Smooth muscle cell (in vitro differentiated cells): ENCODE results near the gene DUSP19. TPM values are rescaled to one million over a fixed set of nuclear protein-coding genes. Genes with fewer than 3 reads are reported as not detected.

Experiments
- DNase-seq: peaks from one replicate; lab custom pipeline; 2025; ENCODE audit not compliant: unreplicated experiment; lab: John Stamatoyannopoulos, UW
- H2AFZ ChIP-seq: fragments of 200-600 bp; sonication (generic); 2 replicates; pipeline ENCODE4 v1.6.0; 2016; ENCODE audit warnings: antibody characterized with exemption, low read depth, mild to moderate bottlenecking
- H3F3A ChIP-seq: fragments of 200-600 bp; sonication (generic); 2 replicates; pipeline ENCODE4 v1.6.0; 2017; ENCODE audit warnings: antibody characterized with exemption, low read depth
- H3K27ac ChIP-seq: fragments of 200-600 bp; sonication (generic); 2 replicates; pipeline ENCODE4 v1.5.1; 2016; ENCODE audit warnings: low read depth, mild to moderate bottlenecking
- H3K27me3 ChIP-seq: fragments of 200-600 bp; sonication (generic); 2 replicates; pipeline ENCODE4 v1.6.1; 2016; ENCODE audit warnings: low read depth, mild to moderate bottlenecking
- H3K36me3 ChIP-seq: fragments of 200-600 bp; sonication (generic); 2 replicates; pipeline ENCODE4 v1.5.1; 2016; ENCODE audit warnings: low read depth
- H3K4me1 ChIP-seq: fragments of 200-600 bp; sonication (generic); 2 replicates; pipeline ENCODE4 v1.5.1; 2016; ENCODE audit warnings: low read depth
- H3K4me2 ChIP-seq: fragments of 200-600 bp; sonication (generic); 2 replicates; pipeline ENCODE4 v1.6.0; 2016; ENCODE audit warnings: mild to moderate bottlenecking
- H3K4me3 ChIP-seq: fragments of 200-600 bp; sonication (generic); 2 replicates; pipeline ENCODE4 v1.5.1; 2016; ENCODE audit warnings: mild to moderate bottlenecking
- H3K79me2 ChIP-seq: fragments of 200-600 bp; sonication (generic); 2 replicates; pipeline ENCODE4 v1.6.0; 2016; ENCODE audit warnings: low read depth, mild to moderate bottlenecking
- H3K9ac ChIP-seq: fragments of 200-600 bp; sonication (generic); 2 replicates; pipeline ENCODE4 v1.6.0; 2016; ENCODE audit warnings: low read depth
- H3K9me3 ChIP-seq: fragments of 200-600 bp; sonication (generic); replicated peaks from 2 replicates; pipeline ENCODE4 v1.5.1; 2016; ENCODE audit warnings: low read depth
- H4K20me1 ChIP-seq: fragments of 200-600 bp; sonication (generic); 2 replicates; pipeline ENCODE4 v1.6.0; 2016; ENCODE audit warnings: low read depth
- WGBS: methylation state at CpG from one replicate; pipeline ENCODE4 v1.1.7; 2016; ENCODE audit warnings: low lambda C conversion rate; 5-methylcytosine and 5-hydroxymethylcytosine counted together
- polyA plus RNA-seq: library from polyadenylated mRNA; unstranded; fragments of >200 nt; fragmentation: Nextera tagmentation; extraction: Ambion mirVana; gene quantifications from 2 replicates; pipeline ENCODE4 v1.2.1, GENCODE V29; 2016
- total RNA-seq: library from RNA; depleted of rRNA; stranded (reverse); fragments of >200 nt; gene quantifications from 2 replicates; pipeline ENCODE4 v1.2.3, GENCODE V29; 2014
- TF ChIP-seq, protein P1 (sequence below): fragments of 200-600 bp; sonication (generic); IDR thresholded peaks from 2 replicates; pipeline ENCODE4 v1.5.1; 2017; ENCODE audit warnings: borderline replicate concordance, mild to moderate bottlenecking, antibody characterized with exemption; ENCODE audit not compliant: insufficient read depth, poor library complexity, severe bottlenecking

Gene DUSP19
- total RNA-seq (1.2 and 1.3 TPM in 2 replicates), polyA plus RNA-seq (0.47 and 0.70 TPM in 2 replicates)

DNA sequence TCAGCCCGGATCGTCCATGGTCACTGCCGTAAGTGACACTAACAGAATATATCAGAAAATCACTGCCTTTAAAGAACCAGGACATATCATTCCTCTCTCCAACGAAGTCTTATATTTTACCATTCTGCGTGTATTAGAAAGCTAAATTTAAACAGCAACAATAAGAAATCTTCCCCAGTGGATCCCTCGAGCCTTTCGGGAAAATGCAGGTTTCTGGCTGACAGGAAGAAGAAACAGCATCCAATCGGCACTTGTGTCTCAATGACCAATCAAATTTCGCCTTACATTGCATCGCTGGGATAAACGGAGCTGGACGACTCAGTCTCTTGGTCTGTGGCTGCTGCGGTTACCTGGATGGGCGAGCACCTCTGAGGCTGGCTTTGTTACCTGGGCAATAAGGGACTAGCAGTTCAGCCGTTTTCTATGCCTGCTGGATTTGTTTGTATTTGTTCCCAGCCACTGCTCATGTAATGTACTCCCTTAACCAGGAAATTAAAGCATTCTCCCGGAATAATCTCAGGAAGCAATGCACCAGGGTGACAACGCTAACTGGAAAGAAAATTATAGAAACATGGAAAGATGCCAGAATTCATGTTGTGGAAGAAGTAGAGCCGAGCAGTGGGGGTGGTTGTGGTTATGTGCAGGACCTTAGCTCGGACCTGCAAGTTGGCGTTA is at the start of gene DUSP19:
TSS of gene DUSP19 (plus strand) at position 284 of the 675 bp plus-strand sequence. CDS start at position 471, 187 bp downstream.
- peak within 1 kb of the TSS; percentile 99 for H2AFZ ChIP-seq
- H3K4me3 ChIP-seq = peak within 1 kb of the TSS; percentile 77
- peak within 1 kb of the TSS; percentile 45 for H3K9ac ChIP-seq
- peak; percentile 36 for DNase-seq
- H3K4me2 ChIP-seq = peak within 1 kb of the TSS; percentile 95
- TF ChIP-seq, protein P1, sequence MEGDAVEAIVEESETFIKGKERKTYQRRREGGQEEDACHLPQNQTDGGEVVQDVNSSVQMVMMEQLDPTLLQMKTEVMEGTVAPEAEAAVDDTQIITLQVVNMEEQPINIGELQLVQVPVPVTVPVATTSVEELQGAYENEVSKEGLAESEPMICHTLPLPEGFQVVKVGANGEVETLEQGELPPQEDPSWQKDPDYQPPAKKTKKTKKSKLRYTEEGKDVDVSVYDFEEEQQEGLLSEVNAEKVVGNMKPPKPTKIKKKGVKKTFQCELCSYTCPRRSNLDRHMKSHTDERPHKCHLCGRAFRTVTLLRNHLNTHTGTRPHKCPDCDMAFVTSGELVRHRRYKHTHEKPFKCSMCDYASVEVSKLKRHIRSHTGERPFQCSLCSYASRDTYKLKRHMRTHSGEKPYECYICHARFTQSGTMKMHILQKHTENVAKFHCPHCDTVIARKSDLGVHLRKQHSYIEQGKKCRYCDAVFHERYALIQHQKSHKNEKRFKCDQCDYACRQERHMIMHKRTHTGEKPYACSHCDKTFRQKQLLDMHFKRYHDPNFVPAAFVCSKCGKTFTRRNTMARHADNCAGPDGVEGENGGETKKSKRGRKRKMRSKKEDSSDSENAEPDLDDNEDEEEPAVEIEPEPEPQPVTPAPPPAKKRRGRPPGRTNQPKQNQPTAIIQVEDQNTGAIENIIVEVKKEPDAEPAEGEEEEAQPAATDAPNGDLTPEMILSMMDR = no peak
- no peaks in the 10 kb centered on the region for H3K79me2 ChIP-seq
- no peaks in the 10 kb centered on the region for H3K36me3 ChIP-seq
- H4K20me1 ChIP-seq = no peaks in the 10 kb centered on the region
- H3K4me1 ChIP-seq = peaks cover 3% of the 10 kb centered on the region
- H3K9me3 ChIP-seq = no peaks in the 10 kb centered on the region
- no peaks in the 10 kb centered on the region for H3F3A ChIP-seq
- WGBS = 4% methylated on average over 20 of the region's 20 CpGs
- H3K27me3 ChIP-seq = peaks cover 6% of the 10 kb centered on the region
- no peak within 1 kb of the TSS for H3K27ac ChIP-seq

DNA sequence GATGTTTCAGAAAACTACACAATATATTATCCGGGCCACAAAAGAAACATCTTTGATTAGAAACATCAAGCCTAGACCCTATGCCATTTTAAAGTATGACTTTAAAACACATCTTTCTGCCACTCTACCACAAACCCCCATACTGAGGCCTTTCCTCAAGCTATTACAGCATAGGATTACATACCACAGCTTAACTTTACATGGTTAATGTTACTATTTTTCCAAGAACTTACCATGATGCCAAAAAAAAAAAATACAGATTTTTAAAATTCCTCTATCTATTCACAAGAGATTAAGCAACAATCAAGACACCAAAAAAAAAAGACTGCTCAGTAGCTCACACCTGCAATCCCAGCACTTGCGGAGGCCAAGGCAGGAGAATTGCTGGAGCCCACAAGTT is 49.3 kb upstream of the DUSP19 start:
- Histone ChIP-seq H3K36me3 (no peaks in the 10 kb centered on the region), H3K9ac (no peak overlapping the region), H3K4me2 (no peak overlapping the region), H3K27me3 (no peaks in the 10 kb centered on the region), H3F3A (no peaks in the 10 kb centered on the region), H3K79me2 (peaks cover 100% of the 10 kb centered on the region), H3K4me1 (peaks cover 23% of the 10 kb centered on the region), H3K9me3 (no peaks in the 10 kb centered on the region), H4K20me1 (peaks cover 100% of the 10 kb centered on the region), H2AFZ (no peak overlapping the region), H3K4me3 (no peak overlapping the region), H3K27ac (no peak overlapping the region)
- DNase-seq = no peak
- 96% methylated on average over 2 of the region's 2 CpGs for WGBS
- TF ChIP-seq, protein P1 = no peak

DNA sequence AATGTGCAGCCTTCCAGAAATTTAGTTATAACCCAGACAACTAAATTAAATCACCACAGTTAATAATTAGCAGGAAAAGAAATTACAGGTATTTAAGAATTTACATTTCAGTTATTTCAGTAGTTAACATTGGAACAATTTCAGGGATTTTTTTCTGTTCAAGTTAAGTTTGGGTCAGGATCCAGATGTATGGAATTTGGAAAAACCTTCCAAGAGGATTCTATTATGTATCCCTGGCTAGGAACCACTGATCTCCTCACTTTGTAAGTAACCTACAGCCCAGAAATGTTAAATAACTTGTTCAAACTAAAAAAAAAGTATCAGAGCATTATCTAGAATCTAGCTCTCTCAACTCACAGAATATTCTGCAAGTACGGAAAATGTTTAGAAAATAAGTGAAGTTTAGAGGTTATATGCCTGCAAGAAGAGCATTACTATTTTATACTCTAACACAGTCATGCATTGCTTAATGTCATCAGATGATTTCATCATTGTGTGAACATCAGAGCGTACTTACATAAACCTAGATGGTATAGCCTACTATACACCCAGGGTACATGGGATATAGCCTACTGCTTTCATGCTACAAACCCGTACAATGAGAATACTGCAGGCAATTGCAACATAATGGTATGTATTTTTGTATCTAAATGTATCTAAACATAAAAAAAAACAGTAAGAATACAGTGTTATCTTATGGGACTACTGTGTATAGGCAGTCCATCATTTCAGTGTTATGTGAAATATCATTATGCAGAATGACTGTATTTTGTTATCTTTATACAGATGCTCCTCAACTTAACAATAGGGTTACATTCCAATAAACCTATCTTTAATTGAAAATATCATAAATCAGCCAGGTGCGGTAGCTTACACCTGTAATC is 46.4 kb upstream of the DUSP19 start:
- no peak overlapping the region for H2AFZ ChIP-seq
- H3K27me3 ChIP-seq = no peaks in the 10 kb centered on the region
- WGBS = 72% methylated on average over 4 of the region's 4 CpGs
- peaks cover 47% of the 10 kb centered on the region for H3K4me1 ChIP-seq
- no peak overlapping the region for H3K9ac ChIP-seq
- H4K20me1 ChIP-seq = peaks cover 100% of the 10 kb centered on the region
- TF ChIP-seq, protein P1 = no peak
- H3F3A ChIP-seq = peaks cover 12% of the 10 kb centered on the region
- H3K79me2 ChIP-seq = peaks cover 100% of the 10 kb centered on the region
- no peaks in the 10 kb centered on the region for H3K36me3 ChIP-seq
- DNase-seq = no peak
- H3K27ac ChIP-seq = peak overlapping the region; percentile 34
- H3K4me2 ChIP-seq = peak overlapping the region; percentile 87
- no peaks in the 10 kb centered on the region for H3K9me3 ChIP-seq
- no peak overlapping the region for H3K4me3 ChIP-seq
